Large intestine (tissue), 3 donors: Measurements from ENCODE around the gene C2orf69. TPM values are rescaled to one million over a fixed set of nuclear protein-coding genes. Genes with fewer than 3 reads are reported as not detected.

Source experiments
- DNase-seq, 2 donors: peaks; one replicate each; pipeline versions ENCODE4 v3.0.0 to v3.0.0-alpha.2; 2013
- H3K27ac ChIP-seq: one replicate; pipeline ENCODE4 v1.5.1; 2013; ENCODE audit warnings: low read length
- H3K27me3 ChIP-seq: 2 replicates; pipeline ENCODE4 v1.6.1; 2013; ENCODE audit warnings: low read length; ENCODE audit not compliant: control insufficient read depth, insufficient read depth
- H3K36me3 ChIP-seq: 2 replicates; pipeline ENCODE4 v1.6.1; 2013; ENCODE audit warnings: low read length; ENCODE audit not compliant: control insufficient read depth, insufficient read depth
- H3K4me1 ChIP-seq: one replicate; pipeline ENCODE4 v1.6.1; 2013; ENCODE audit warnings: low read length; ENCODE audit not compliant: control insufficient read depth, insufficient read depth
- H3K4me3 ChIP-seq: one replicate; pipeline ENCODE4 v1.5.1; 2013; ENCODE audit warnings: low read length
- H3K9me3 ChIP-seq: one replicate; pipeline ENCODE4 v1.6.1; 2013; ENCODE audit warnings: mild to moderate bottlenecking, low read depth, low read length, moderate library complexity; ENCODE audit not compliant: control insufficient read depth
- WGBS: methylation state at CpG from one replicate; pipeline ENCODE4 v1.1.5; 2013; ENCODE audit warnings: low lambda C conversion rate; ENCODE audit not compliant: insufficient coverage; 5-methylcytosine and 5-hydroxymethylcytosine counted together
- polyA plus RNA-seq: library from polyadenylated mRNA; unstranded; fragments of 120-200 nt; gene quantifications from one replicate; pipeline ENCODE4 v1.2.1, GENCODE V29; 2013

The C2orf69 gene
- polyA plus RNA-seq, 1 donor = 12.2 TPM

DNA sequence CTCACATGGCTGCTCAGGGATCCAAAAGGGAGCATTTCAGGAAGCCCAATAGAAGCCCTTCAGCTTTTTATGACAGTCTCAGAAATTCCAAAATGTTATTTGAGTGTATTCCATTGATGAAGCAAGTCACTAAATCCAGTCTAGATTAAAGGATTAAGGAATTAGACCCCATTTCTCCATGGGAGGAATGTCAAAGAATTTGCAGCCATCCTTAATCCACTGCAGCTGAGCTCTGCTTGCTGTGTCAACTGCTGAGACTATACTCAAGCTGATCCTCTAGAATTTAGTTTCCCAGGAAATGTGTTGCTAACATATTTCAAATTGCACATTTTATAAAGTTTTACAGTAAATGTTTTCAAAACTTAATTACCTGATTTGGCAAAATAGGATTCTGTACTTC lies 28.4 kb upstream of the C2orf69 start:
- Histone ChIP-seq H3K4me1 (no peaks in the 10 kb centered on the region), H3K4me3 (no peak overlapping the region), H3K36me3 (no peaks in the 10 kb centered on the region), H3K9me3 (no peaks in the 10 kb centered on the region), H3K27me3 (no peaks in the 10 kb centered on the region), H3K27ac (no peak overlapping the region)
- DNase-seq = no peak

DNA sequence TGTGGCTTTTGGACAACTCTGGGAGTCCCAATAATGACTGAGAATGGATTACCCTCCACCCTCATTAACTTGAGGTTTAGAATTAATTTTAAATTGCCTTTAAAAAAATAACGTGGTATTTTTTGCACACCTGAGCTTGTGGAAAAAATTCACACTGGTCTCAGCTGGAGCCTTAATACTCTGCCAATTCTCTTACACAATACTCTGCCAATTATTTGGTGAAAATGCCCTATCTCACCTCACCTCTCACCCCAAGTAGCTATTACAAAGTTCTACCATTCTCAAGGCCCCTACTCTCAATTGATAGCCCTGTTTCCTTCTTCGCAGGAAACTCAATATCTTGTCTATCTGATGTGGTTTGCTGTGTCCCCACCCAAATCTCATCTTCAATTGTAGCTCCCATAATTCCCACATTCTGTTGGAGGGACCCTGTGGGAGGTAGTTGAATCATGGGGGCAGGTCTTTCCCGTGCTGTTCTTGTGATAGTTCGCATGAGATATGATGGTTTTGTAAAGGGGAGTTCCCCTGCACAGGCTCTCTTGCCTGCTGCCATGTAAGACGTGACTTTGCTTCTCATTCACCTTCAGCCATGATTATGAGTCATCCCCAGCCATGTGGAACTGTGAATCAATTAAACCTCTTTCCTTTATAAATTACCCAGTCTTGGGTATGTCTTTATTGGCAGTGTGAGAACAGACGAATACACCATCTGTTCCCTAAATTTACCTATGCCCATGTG lies 27.4 kb upstream of the C2orf69 start:
- Histone ChIP-seq H3K4me3 (no peak overlapping the region), H3K9me3 (no peaks in the 10 kb centered on the region), H3K4me1 (no peaks in the 10 kb centered on the region), H3K27ac (no peak overlapping the region), H3K36me3 (no peaks in the 10 kb centered on the region), H3K27me3 (no peaks in the 10 kb centered on the region)
- DNase-seq = no peak
- WGBS = 80% methylated on average over 1 of the region's 6 CpGs

DNA sequence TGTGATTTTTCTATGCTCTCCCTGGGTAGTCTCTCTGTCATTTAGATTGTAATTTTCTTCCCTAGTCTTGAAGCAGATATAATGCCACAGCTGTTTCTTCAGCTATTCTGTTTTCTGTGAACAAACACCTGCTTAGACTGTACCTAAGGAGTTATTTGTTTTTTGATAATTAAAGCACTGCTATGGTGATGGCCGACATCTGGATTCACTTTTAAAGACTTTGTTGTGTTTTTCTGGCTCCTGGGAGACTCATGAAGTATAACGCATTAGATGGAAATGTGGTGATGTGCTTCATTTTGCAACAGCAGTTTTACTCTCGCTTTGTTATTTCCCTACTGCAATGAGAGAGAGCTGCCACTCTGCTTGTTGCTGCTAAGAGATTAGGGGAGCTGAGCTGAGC lies 15.7 kb upstream of the C2orf69 start:
- Histone ChIP-seq H3K36me3 (no peaks in the 10 kb centered on the region), H3K4me1 (no peaks in the 10 kb centered on the region), H3K27me3 (no peaks in the 10 kb centered on the region), H3K9me3 (no peaks in the 10 kb centered on the region), H3K4me3 (no peak overlapping the region), H3K27ac (no peak overlapping the region)
- no peak for DNase-seq
- 100% methylated on average over 1 of the region's 3 CpGs for WGBS

DNA sequence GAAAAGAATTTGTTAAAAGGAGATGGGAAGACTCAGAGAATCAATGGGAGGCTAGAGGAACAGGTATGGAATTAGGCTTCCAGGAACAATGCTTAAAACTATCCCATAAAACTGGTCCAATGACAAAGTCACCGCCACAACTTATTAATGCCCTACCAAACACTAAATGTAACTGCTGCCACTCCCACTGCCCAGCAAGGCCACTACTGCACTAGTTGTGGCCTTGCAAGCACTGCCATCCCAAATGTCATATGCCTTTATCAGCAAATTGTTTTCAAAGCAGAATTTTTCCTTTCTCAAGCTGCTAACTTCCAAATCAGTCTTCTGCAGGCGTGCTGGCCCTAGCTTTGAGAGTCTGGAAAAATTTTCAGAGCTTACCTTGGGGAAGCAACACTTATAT lies 14.5 kb upstream of the C2orf69 start:
- H3K4me3 ChIP-seq = no peak overlapping the region
- no peaks in the 10 kb centered on the region for H3K27me3 ChIP-seq
- no peak for DNase-seq
- no peaks in the 10 kb centered on the region for H3K9me3 ChIP-seq
- WGBS = 100% methylated on average over 1 of the region's 2 CpGs
- H3K36me3 ChIP-seq = no peaks in the 10 kb centered on the region
- H3K27ac ChIP-seq = no peak overlapping the region
- no peaks in the 10 kb centered on the region for H3K4me1 ChIP-seq

DNA sequence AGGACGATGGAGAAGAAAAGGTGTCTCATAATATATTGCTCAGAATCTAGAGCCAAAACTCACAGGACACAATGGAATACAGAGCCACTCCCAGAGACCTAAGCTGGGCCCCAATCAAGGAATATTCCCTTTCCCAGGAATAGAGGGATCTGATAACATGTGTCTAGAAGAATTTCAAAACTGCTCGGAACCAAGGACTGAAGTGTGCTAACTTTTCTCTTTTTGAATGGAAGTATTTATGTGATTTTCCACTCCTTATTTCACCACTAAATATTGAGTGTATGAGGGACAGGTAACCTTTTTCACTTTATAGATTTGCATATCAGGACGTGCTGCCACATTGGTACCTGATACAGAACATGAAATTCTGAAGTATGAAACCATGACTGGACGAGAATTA lies 9.2 kb upstream of the C2orf69 start:
- Histone ChIP-seq H3K27ac (no peak overlapping the region), H3K4me3 (no peak overlapping the region), H3K27me3 (no peaks in the 10 kb centered on the region), H3K36me3 (no peaks in the 10 kb centered on the region), H3K4me1 (no peaks in the 10 kb centered on the region), H3K9me3 (no peaks in the 10 kb centered on the region)
- no CpG with 5 or more reads among the region's 4 CpGs for WGBS
- DNase-seq = no peak

GRCh38 chr2:199902486-199903110 lies 8.5 kb upstream of the C2orf69 start:
- Histone ChIP-seq H3K9me3 (no peaks in the 10 kb centered on the region), H3K4me1 (no peaks in the 10 kb centered on the region), H3K4me3 (no peak overlapping the region), H3K36me3 (no peaks in the 10 kb centered on the region), H3K27me3 (no peaks in the 10 kb centered on the region), H3K27ac (no peak overlapping the region)
- 90% methylated on average over 4 of the region's 4 CpGs for WGBS
- no peak for DNase-seq

GRCh38 chr2:199903111-199903510 lies 8.0 kb upstream of the C2orf69 start:
- Histone ChIP-seq H3K36me3 (no peaks in the 10 kb centered on the region), H3K4me1 (no peaks in the 10 kb centered on the region), H3K4me3 (no peak overlapping the region), H3K27ac (no peak overlapping the region), H3K27me3 (no peaks in the 10 kb centered on the region), H3K9me3 (no peaks in the 10 kb centered on the region)
- no peak for DNase-seq
- no CpG with 5 or more reads among the region's 1 CpG for WGBS

- Histone ChIP-seq H3K4me3 (no peak overlapping the region), H3K4me1 (no peaks in the 10 kb centered on the region), H3K27ac (no peak overlapping the region), H3K27me3 (no peaks in the 10 kb centered on the region), H3K9me3 (no peaks in the 10 kb centered on the region), H3K36me3 (no peaks in the 10 kb centered on the region)
- no peak for DNase-seq
- WGBS = no CpG with 5 or more reads among the region's 2 CpGs
Observed at GRCh38 chr2:199907008-199907714, 3.9 kb upstream of the C2orf69 start.

- Histone ChIP-seq H3K4me1 (peaks cover 3% of the 10 kb centered on the region), H3K36me3 (no peaks in the 10 kb centered on the region), H3K4me3 (peak overlapping the region; percentile 14), H3K27ac (no peak overlapping the region), H3K9me3 (no peaks in the 10 kb centered on the region), H3K27me3 (no peaks in the 10 kb centered on the region)
- DNase-seq = no peak
- WGBS = 76% methylated on average over 4 of the region's 18 CpGs
Observed at GRCh38 chr2:199910338-199911051, 598 bp upstream of the C2orf69 start.

GRCh38 chr2:199911877-199912161 lies 726 bp downstream of the C2orf69 start:
- H3K9me3 ChIP-seq = no peaks in the 10 kb centered on the region
- WGBS = no CpG with 5 or more reads among the region's 13 CpGs
- peak overlapping the region; percentile 100 for H3K27ac ChIP-seq
- peaks cover 9% of the 10 kb centered on the region for H3K36me3 ChIP-seq
- peak overlapping the region; percentile 98 for H3K4me3 ChIP-seq
- no peak for DNase-seq
- H3K4me1 ChIP-seq = peaks cover 3% of the 10 kb centered on the region
- H3K27me3 ChIP-seq = no peaks in the 10 kb centered on the region
